ENCODE measurements around the gene L3MBTL4.

The L3MBTL4 gene

DNA sequence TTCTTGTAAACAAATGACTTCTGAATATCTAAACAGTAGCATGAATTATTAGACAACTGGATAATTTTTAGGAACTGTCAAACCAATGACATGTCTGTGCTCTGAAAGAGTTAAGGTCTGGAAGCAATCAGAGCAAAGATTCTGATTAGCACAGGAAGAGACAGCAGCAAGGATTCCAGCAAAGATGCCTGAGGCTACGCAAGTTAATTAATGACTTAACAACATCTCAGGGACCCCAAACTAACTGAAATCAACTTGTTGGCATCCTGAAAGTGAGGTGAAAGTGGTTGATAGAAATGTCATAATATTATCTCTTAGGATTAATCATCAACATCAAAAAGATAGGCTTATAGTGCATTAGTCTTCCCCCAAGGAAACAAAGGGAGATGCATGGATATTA is 396.0 kb downstream of the L3MBTL4 start:
- DNase-seq = no peak

DNA sequence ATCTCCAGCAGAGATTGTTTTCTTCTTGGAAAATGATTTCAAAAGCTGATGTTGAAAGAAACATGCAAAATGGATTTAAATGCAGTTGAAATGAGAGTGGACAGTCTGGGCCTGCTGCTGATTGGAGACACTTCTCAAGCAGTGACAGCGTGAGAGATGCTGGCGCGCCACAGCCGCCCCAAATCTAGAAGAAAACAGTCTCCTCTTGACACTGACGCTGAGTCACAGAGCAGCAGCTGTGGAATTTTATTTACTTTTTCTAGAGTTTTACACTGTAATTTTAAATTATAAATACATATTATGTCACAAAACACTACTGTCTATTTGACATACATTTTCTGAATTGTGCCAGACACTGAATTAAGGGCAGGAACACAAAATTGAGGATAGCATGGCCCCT is 397.5 kb downstream of the L3MBTL4 start:
- no peak for DNase-seq

DNA sequence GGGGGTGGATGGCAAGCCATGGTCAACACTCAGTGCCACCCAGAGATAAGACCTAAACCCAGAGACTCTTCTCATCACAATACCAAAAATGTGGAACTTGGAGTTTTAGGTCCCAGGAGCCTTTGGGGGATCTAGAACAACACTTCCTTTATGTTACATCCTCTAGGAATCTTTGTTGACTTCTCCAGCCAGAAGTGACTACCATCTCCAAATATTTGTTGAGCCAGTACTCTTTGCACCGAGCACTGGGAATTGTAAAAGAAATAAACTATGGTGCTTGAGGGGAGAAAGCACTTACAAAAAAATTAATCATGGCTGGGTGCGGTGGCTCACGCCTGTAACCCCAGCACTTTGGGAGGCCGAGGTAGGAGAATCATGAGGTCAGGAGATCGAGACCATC is 399.3 kb downstream of the L3MBTL4 start:
- no peak for DNase-seq

DNA sequence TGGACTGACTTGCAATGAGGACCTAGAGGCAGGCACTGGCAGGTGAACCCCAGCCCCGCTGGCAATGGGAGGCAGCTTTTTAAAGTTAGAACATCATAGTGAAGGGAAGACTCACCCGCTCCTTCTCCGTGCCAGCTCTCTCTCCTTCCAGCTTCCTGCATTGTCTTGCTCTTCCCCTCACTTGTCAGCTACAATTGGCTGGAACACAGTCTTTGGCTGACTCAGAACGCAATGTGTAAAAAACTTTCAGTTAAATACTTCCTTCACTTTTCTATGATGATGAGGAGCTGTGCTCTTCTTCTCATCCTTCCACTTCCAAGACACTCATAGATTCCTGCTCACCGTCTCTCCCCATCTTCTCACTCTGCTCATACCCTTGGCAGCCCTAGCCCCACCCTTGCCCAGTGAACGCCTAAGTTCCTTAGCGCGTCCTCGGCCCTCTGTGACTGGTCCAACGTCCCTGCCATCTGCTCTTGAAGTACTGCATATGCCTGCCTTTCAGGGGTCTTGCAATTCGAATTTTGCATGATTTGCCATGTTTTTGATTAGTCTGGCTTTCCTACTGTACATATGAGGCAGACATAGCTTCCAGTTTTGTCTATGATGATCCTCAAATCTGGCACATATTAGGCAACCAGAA is 401.4 kb downstream of the L3MBTL4 start:
- no peak for DNase-seq

DNA sequence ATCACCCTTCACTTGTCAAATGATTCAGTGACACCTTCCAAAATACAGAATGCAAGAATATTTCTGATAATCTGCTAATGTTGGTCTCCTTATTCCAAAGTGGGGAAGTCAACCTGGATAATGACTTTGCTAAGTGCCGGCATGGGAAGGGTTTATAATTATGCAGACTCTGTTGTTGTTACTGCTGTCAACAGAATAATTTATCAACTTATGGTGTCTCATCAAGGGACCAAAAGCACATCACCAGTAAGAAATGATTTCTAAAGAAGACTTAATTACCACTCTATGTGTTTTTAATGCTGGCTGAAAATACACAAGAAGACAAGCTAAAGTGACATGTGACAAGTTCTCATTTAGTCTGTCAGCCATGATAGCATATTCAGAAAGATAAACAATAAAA is 403.8 kb downstream of the L3MBTL4 start:
- no peak for DNase-seq

DNA sequence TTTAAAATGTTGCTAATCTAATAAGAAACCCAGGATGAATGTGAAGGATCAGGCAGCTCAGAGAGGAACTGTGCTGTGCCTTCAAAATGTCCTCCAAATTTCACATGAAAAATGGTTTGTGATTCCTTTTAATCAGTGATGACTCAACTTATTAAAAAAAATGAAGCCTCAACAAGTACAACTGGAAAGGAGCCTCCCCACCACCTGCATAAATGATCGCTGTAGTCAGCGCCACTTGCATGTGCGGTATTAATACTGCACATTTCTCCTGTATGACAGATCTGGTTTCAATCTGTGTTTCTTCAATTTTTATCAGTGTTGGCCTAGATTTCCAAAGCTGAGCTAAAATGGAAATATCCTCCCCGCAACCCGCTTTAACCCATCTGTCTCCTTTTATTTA is 404.4 kb downstream of the L3MBTL4 start:
- no peak for DNase-seq

DNA sequence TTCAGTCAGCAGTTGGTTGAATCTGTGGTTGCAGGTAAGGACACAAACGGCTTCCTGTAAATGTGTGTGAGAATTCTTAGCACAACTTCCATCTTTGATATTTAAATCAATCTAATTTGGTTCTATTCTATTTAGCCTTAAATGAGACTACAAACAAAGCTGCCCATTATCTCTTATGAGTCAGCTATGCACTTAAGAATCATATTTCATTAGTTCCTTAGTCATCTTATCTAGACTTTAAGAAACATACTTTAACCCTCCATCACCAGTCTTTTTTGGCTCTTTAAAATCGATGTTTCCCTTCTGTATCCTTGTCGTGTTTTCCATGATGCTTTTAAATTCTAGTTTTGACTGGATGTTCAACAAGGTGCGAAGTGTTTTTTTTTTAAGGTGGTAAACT is 405.0 kb downstream of the L3MBTL4 start:
- no peak for DNase-seq

DNA sequence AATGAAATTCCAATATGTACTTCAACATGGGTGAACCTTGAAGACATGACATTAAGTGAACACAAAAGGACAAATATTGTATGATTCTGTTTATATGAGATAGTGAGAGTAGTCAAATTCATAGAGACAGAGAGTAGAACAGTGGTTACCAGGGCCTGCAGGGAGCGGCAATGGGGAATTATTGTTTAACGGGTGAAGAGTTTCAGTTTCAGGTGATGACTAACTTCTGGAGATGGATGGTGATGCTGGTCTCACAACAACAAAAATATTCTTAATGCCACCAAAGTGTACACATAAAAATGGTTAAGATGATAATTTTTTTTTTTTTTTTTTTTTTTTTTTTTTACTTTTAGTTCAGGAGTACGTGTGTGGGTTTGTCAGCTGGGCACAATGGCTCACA is 410.0 kb downstream of the L3MBTL4 start:
- DNase-seq = no peak

DNA sequence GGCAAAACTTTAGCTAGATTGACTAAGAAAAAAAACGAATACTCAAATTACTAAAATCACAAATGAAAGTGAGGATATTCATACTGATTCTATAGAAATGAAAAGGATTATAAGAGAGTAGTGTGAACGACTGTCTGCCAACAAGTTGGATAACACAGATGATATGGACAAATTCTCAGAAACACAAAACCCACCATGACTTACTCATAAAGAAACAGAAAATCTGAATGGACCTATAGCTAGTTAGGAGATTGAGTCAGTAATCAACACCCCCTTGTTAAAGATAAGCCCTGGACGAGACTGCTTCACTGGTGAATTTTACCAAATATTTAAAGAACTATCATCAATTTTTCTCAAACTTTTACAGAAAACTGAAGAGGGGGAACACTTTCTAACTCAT is 410.6 kb downstream of the L3MBTL4 start:
- no peak for DNase-seq

DNA sequence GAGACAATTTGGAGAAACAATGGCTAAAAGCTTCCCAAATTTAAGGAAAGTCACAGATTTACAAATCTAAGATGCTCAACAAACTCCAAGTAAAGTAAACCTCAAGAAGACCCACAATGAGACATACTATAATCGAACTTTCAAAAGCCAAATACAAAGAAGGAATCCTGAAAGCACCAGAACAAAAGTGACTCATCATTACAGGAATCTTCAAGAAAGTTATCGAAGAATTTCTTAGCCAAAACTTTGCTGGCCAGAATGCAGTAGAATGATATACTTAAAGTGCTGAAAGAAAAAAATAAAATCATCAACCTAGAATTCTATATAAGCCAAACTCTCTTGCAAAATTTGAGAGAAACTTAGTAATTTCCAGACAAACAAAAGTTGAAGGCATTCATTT is 412.8 kb downstream of the L3MBTL4 start:
- no peak for DNase-seq

DNA sequence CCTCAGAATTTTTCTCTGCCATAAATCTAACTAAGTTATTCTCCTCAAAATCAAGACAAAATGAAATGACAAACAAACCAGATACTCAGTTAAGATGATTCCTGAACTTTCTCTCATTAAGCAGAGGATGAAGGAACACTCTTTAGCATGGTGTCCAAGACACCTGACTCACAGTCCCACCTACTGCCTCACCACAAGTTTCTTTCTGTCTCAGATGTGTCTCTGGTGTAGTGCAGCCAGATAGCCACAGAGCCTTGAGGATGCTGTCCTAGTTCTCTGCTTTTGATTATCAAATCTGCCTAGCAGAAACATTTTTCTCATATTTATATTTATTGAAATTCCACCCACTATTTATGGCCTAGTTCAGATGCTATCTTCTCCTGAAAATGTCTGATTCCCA is 415.8 kb downstream of the L3MBTL4 start:
- DNase-seq = no peak

DNA sequence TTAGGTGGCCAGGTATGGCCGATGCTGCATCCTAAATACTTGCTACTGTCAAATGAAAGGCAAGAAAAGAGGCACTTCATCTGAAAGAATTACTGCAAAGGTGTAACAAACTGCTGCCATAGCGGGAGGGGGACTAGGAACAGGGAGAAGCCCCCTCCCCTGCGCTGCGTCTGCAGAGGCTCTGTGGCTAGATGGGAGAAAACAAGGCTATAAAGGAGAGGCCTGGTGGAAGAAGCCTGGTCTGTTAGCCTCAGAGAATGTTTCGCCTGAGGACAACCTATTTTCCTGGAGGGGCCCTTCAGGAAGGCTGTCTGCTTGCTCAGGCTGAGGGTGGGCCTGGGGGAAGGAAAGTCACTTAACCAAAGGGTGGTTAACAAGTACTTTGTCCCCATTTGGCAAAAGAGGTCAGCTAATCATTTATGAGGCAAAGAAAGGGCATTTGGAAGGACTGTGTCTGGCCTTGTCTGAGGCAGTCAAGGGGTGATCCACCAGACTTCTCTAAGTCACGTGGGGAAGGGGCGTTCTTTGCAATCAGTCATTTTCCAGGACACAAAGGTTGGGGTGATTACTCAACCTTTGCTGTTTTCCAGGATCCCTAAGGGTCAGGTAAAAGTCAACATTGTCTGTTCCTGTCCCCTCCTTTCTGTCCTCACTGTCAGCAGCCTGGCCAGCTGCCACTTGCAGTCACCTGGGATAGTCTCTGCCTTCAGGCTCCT is 416.4 kb downstream of the L3MBTL4 start:
- no peak for DNase-seq

DNA sequence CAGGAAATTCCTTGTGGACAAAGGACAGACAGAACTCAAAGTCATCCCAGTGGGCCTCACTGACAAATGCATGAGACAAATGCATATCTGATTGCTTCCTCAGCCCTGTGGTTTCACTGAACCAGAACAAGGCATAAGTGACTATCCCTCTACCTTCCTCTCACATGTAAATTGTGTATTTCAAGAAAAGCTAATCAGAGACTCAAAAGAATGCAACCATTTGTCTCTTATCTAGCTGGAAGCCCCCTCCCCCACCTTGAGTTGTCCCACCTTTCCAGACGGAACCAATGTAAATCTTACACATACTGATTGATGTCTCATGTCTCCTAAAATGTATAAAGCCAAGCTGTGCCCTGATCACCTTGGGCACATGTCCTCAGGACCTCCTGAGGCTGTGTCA is 417.4 kb downstream of the L3MBTL4 start:
- no peak for DNase-seq

DNA sequence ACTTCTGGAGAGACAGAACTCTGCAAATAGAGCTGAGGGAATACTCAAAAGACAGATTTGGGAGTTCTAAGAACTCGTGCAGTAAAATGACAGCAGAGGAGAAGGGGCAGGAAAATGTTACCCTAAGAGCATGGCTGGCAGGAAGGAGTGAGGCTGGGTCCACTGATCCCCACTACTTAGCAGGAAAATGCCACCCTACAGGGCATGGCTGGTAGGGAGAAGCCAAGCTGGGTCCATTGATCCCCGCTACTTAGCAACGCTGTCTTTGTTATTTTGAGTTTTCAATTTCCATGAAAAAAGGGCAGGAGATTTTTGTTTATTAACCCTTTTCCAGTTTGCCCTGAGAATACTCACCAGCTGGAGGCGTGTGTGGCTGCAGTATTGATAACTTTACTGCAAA is 419.1 kb downstream of the L3MBTL4 start:
- DNase-seq = no peak

DNA sequence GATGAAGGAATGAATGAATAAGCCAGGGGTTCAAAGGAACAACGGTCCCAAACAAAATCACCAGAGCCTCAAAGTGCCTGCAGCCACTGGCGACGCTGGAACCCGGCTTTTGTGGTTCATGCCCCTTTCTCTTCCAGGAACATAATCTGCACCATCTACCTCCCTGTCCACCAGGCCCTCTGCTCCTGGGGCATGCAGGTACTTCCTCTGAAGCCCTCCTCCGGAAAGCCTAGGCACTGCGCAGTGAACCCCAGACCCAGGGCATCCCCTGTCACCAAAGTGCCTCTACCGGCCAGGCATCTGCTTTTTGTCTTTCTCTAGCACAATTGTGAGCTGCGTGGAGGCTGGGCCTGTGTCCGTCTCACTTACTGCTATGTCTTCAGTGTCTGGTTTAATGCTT is 420.8 kb downstream of the L3MBTL4 start:
- DNase-seq = no peak

DNA sequence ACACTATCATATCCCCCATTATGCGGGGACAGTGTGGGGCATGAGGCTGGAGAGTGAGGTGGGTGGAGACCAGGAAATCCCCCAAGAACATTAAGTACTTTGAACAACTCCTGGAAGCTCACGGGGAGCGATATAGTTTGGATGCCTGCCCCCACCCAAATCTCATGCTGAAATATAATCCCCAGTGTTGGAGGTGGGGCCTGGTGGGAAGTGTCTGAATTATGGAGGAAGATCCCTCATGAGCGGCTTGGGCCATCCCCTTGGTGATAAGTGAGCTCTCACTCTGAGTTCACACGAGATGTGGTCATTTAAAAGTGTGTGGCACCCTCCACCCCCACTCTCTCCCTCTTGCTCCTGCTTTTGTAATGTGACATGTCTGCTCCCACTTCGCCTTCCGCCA is 422.3 kb downstream of the L3MBTL4 start:
- DNase-seq = no peak

DNA sequence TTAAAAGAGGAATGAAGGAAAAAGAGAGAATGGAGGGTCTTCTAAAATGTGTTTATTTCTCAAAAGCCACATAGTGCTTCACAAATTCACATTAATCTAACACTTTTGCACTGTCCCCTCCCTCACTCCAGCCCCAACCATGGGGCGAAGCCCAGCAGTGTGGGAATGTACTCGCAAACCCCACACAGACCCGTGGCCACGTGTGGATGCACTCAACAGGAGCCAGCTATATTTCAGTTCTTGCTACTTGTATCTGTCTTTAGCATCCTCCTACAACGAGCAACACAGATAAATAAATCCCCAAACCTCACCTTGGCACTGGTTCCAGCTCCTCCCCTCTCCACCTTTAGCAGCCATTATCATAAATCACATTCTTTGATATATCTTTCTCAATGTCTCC is 427.5 kb downstream of the L3MBTL4 start:
- DNase-seq = no peak

DNA sequence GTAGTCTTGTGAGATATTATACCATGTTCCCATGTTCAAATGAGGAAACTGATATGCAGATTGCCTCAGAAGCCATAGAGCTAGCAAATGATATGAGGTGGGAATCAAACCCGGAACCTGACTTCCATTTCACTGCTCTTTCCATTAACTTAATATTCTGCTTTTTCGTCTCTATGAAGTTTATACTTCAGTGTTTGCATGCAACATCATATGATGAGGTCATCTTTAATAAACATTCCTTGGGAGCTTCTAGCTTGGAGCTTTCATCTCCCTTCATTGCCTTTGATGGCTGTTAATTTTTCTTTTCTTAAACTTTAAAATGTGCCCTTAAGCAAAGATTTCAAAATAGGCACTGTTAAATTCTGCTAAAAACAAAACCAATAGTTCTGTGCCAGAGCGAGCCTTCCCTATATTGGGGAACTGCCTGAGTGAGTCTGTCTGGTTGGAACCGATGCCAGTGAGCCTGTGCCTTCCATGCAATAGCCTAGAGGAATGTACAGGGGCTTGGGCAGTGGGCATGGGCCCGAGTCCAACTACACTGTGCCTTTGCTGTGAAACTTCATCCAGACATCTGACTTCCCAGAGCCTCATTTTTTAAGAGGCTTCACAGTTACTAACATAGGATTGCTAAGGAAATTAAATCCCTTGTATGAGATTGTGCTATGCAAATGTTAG is 428.3 kb downstream of the L3MBTL4 start:
- DNase-seq = no peak

DNA sequence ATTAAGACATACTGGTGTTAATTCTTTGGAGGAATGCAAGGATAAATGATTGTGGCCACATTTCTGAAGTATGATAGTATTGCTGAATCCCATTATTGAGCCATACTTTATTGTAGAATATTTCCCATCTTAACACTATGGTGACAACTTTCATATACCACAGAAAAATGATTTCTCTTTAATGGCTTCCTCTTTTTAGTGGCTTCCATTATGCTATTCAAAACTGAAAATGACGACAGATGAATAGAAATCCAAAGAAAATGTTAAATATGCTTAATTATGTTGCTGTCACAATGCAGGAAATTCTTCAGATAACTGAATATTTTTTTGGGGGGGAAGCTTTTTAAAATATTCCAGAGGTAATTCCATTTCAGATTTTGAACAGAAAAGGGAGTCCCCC is 430.5 kb downstream of the L3MBTL4 start:
- no peak for DNase-seq

DNA sequence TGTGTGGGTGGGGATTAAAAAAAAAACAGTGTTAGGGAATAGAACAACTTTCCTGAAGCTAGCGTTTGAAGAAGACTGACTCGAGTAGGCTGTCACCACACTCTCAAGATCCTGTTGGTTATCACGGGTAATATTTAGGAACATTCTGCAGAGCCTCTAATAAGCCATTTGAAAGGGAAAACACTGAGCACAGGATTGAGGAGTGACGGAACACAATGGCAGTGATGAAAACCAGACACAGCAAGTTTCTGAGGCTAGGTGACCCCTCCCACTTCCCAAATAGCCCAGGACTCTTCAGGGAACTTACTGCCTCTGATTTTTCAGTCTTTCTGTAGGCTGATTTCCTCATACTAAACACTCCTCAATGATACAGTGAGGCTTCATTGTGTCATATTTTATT is 431.2 kb downstream of the L3MBTL4 start:
- DNase-seq = no peak

DNA sequence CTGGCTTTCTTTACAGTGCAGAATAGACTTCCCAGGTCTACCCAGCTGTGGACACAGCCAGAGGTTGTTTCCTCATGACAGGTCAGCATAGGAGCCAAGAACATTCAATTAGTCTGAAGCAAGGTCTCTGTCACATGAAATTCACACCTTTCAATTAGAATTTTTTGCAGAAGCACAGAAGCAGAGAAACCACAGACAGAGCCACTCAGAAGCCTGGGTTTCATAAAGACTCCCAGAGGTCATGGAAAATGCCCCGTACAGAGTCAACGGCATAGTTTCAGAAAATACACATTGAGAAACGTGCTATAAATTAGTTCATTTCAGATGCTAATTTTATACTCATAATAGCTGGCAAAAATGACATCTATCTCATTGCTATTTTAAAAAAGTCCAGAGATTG is 432.4 kb downstream of the L3MBTL4 start:
- DNase-seq = no peak

DNA sequence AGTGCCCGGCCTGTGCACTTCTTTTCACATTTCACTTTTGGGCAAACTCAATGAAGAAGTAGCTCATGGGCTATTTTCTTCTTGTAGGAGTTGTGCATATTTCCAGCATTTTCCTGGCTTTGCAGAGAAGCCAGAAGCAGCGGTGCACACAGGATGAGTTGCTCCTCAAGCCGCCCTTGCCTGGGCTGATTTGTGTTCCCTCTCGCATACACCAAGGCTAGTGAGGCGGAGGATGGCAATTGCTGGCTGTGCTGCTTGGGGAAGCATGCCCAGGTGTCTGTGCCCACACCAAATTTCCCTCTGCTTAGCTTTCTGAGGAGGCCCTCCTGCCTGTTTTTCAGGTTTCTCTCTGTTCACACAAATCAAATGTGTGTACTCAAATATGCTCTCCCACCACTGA is 434.0 kb downstream of the L3MBTL4 start:
- no peak for DNase-seq

DNA sequence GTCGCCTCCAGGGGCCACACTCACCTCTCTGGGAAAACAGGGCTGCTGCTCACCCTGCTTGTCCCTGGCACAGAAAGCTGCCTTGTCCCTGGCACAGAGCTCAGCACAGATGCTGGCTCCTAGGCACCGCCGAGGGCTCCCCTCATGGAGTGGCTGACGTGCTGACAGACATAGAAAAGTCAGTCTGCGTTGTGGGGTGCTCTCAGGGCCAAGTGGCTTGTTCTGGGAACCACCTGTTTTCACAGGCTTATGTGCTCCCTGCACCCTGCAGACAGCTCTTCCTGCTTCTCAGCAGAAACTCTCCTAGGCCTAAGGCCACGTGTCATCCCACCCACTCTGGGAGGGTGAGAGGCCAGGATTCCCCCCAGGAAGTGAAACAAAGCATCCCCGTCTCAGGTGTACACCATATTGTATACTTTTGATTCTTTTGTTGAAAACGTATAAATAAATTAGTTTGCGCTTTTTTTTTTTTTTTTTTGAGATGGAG is 434.7 kb downstream of the L3MBTL4 start:
- no peak for DNase-seq

DNA sequence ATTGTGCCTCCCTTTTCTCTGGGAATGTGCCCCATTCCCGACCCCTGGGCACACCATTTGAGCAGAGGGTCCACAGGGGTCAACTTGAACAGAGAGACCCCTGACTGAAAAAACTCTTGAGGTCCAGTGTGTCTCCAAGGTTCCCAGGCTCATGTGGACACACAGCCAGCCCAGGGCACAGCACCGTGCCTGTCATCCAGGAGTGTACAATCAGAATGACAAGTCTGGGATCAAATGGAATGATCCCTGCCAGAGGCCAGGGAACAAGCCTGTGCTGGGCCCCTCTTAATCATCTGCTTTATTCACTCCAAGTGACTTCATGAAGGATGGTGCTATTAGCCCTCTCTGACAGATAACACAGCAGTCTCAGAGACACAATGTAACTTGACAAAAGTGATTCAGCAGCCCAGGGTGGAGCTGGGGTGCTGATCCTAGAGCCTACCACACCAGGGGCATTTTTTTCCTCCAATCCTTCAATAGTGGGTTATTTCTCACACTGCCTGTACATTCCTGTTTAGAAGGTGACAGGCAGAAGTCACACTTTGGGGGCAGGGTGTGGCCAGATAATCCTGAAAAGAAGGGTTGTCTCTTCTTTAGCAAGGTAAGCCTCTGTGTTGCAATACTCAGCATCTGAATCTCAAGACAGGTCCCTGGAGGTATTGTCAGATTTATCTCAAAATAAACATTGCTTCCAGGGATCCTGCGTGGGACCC is 435.4 kb downstream of the L3MBTL4 start:
- DNase-seq = no peak
